ENCODE results near the gene ARID1B. TPM values are rescaled to one million over a fixed set of nuclear protein-coding genes. Genes with fewer than 3 reads are reported as not detected.

The ARID1B gene
- total RNA-seq, 2 experiments from 2014 or later = 90.1 to 164 TPM

DNA sequence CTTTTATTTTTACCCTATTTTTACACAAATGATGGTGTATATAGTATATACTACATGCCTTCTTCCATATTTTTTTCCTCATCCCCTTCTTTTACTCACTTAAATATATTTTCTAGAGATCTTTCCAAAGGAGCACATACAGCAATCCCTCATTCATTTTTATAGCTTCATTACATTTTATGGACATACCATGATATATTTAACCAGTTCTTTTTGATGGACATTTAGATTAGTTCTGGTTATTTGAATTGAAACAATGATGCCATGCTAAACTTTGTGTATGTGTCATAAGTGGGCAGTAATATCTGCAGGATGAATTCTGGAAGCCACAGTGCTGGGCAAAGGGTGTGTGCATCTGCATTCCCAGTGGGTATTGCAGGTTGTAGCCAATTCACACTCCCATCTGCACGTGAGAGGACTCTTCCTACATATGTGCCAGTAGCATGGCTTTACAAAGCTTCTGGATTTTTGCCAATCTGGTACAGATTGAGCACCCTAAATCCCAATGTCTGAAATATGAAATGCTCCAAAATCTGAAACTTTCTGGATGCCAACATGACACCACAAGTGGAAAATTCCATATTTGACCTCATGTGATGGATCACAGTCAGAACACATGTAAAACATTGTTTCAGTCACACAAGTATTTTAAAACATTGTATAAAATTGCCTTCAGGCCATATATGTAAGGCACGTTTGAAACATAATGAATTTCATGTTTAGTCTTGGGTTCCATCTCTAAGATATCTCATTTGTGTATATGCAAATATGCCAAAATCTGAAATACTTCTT is 127.2 kb downstream of the ARID1B start:
- Histone ChIP-seq H2AFZ (ENCODE audit: low read length) (no peak overlapping the region), H4K20me1 (ENCODE audit: insufficient read depth, low read length) (peaks cover 11% of the 10 kb centered on the region; the same call in 1 of the 2 replicates), H3K79me2 (ENCODE audit: insufficient read depth, low read depth, low read length) (peaks cover 12% of the 10 kb centered on the region; the same call in 1 of the 2 replicates), H3K4me3 (ENCODE audit: low read depth, low read length, poor library complexity, severe bottlenecking) (no peak overlapping the region), H3K4me2 (ENCODE audit: low read length) (no peak overlapping the region), H3K4me1 (ENCODE audit: insufficient read depth, low read length, poor library complexity, severe bottlenecking) (no peaks in the 10 kb centered on the region), H3K27ac (ENCODE audit: low read depth, low read length, poor library complexity, severe bottlenecking) (no peak overlapping the region), H3K36me3 (ENCODE audit: insufficient read depth, low read length) (peaks cover 28% of the 10 kb centered on the region), H3K9me3 (ENCODE audit: low read length) (no peaks in the 10 kb centered on the region), H3K9me2 (ENCODE audit: insufficient read depth, low read length) (no peaks in the 10 kb centered on the region)
- intact Hi-C loops (cut with micrococcal nuclease; ENCODE audit: unreplicated experiment) = no loop called here
- DNase-seq (ENCODE audit: low spot score) = no peak
- TSS peak; percentile 22 for BruUV-seq (replicated peaks)
- ChIA-PET CTCF (ENCODE audit: unreplicated experiment) (no interaction called here), POLR2A (no interaction called here)
- no peak for TF ChIP-seq EZH2phosphoT487 (IDR thresholded peaks at IDR 0.05; ENCODE audit: borderline replicate concordance, low read depth, low read length)
- TF ChIP-seq, protein P1, sequence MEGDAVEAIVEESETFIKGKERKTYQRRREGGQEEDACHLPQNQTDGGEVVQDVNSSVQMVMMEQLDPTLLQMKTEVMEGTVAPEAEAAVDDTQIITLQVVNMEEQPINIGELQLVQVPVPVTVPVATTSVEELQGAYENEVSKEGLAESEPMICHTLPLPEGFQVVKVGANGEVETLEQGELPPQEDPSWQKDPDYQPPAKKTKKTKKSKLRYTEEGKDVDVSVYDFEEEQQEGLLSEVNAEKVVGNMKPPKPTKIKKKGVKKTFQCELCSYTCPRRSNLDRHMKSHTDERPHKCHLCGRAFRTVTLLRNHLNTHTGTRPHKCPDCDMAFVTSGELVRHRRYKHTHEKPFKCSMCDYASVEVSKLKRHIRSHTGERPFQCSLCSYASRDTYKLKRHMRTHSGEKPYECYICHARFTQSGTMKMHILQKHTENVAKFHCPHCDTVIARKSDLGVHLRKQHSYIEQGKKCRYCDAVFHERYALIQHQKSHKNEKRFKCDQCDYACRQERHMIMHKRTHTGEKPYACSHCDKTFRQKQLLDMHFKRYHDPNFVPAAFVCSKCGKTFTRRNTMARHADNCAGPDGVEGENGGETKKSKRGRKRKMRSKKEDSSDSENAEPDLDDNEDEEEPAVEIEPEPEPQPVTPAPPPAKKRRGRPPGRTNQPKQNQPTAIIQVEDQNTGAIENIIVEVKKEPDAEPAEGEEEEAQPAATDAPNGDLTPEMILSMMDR (conservative IDR thresholded peaks at IDR 0.05; ENCODE audit: low read length) = no peak

DNA sequence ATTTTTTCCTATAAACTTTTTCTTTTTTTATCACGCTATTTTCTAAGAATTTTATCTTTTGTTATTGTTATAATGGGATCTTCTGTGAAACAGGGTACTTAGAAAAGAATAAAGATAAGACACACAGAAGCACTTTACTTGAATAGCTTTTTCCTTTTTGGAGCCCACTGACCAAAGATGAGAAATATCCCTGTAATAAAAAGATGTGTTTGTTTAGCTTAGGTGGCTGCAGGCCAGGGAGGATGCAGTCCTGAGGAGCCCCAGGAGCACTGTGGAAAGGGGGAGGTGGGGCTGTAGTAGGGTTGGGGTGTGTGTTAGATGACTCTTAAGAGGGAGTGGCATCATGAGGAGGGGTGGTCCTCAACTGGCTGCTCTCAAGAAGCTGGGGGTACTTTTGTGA is 128.6 kb downstream of the ARID1B start:
- no peak for DNase-seq (ENCODE audit: low spot score)
- H2AFZ ChIP-seq (ENCODE audit: low read length) = no peak overlapping the region
- H3K9me3 ChIP-seq (ENCODE audit: low read length) = no peaks in the 10 kb centered on the region
- H3K9me2 ChIP-seq (ENCODE audit: insufficient read depth, low read length) = no peaks in the 10 kb centered on the region
- peaks cover 9% of the 10 kb centered on the region; the same call in 1 of the 2 replicates for H3K79me2 ChIP-seq (ENCODE audit: insufficient read depth, low read depth, low read length)
- no peak overlapping the region for H3K4me3 ChIP-seq (ENCODE audit: low read depth, low read length, poor library complexity, severe bottlenecking)
- ChIA-PET POLR2A (interaction anchor here (0.6 kb wide), 3 partner anchors 46 to 314 kb away, joined by 3 to 6 read pairs (median 6); no protein-coding TSS in a partner anchor), CTCF (ENCODE audit: unreplicated experiment) (interaction anchor here (0.6 kb wide), 2 partner anchors 19 to 108 kb away, joined by 3 read pairs; no protein-coding TSS in a partner anchor)
- BruUV-seq (replicated peaks) = no TSS peak
- H3K36me3 ChIP-seq (ENCODE audit: insufficient read depth, low read length) = peaks cover 28% of the 10 kb centered on the region
- TF ChIP-seq, protein P1 (conservative IDR thresholded peaks at IDR 0.05; ENCODE audit: low read length) = no peak
- no peak for TF ChIP-seq EZH2phosphoT487 (IDR thresholded peaks at IDR 0.05; ENCODE audit: borderline replicate concordance, low read depth, low read length)
- intact Hi-C loops (cut with micrococcal nuclease; ENCODE audit: unreplicated experiment) = no loop called here
- H4K20me1 ChIP-seq (ENCODE audit: insufficient read depth, low read length) = no peaks in the 10 kb centered on the region
- H3K4me2 ChIP-seq (ENCODE audit: low read length) = no peak overlapping the region
- no peak overlapping the region for H3K27ac ChIP-seq (ENCODE audit: low read depth, low read length, poor library complexity, severe bottlenecking)
- H3K4me1 ChIP-seq (ENCODE audit: insufficient read depth, low read length, poor library complexity, severe bottlenecking) = no peaks in the 10 kb centered on the region

GRCh38 chr6:156906451-156906850 is 129.3 kb downstream of the ARID1B start:
- intact Hi-C loops (cut with micrococcal nuclease; ENCODE audit: unreplicated experiment) = no loop called here
- TF ChIP-seq, protein P1 (conservative IDR thresholded peaks at IDR 0.05; ENCODE audit: low read length) = no peak
- TF ChIP-seq EZH2phosphoT487 (IDR thresholded peaks at IDR 0.05; ENCODE audit: borderline replicate concordance, low read depth, low read length) = no peak
- Histone ChIP-seq H3K9me2 (ENCODE audit: insufficient read depth, low read length) (no peaks in the 10 kb centered on the region), H3K4me2 (ENCODE audit: low read length) (no peak overlapping the region), H3K4me1 (ENCODE audit: insufficient read depth, low read length, poor library complexity, severe bottlenecking) (no peaks in the 10 kb centered on the region), H3K4me3 (ENCODE audit: low read depth, low read length, poor library complexity, severe bottlenecking) (no peak overlapping the region), H3K9me3 (ENCODE audit: low read length) (no peaks in the 10 kb centered on the region), H3K79me2 (ENCODE audit: insufficient read depth, low read depth, low read length) (peaks cover 9% of the 10 kb centered on the region; the same call in 1 of the 2 replicates), H3K27ac (ENCODE audit: low read depth, low read length, poor library complexity, severe bottlenecking) (no peak overlapping the region), H2AFZ (ENCODE audit: low read length) (no peak overlapping the region), H3K36me3 (ENCODE audit: insufficient read depth, low read length) (peaks cover 22% of the 10 kb centered on the region), H4K20me1 (ENCODE audit: insufficient read depth, low read length) (no peaks in the 10 kb centered on the region)
- BruUV-seq (replicated peaks) = no TSS peak
- POLR2A ChIA-PET = interaction anchor here (0.6 to 0.7 kb wide), 4 partner anchors 45 to 315 kb away, joined by 4 to 6 read pairs (median 6); no protein-coding TSS in a partner anchor
- CTCF ChIA-PET (ENCODE audit: unreplicated experiment) = no interaction called here
- DNase-seq (ENCODE audit: low spot score) = no peak

Measured in OCI-LY7 (cell line).